ENCODE measurements around the gene CDK11B. TPM values are rescaled to one million over a fixed set of nuclear protein-coding genes. Genes with fewer than 3 reads are reported as not detected.
"Not testable (repeated sequence)": the region's sequence is repeated elsewhere in the genome, so short reads cannot be mapped to it uniquely, and the experiment has no call there.

The CDK11B gene
- total RNA-seq, 1 donor from 2014 or later = 26.6 TPM

DNA sequence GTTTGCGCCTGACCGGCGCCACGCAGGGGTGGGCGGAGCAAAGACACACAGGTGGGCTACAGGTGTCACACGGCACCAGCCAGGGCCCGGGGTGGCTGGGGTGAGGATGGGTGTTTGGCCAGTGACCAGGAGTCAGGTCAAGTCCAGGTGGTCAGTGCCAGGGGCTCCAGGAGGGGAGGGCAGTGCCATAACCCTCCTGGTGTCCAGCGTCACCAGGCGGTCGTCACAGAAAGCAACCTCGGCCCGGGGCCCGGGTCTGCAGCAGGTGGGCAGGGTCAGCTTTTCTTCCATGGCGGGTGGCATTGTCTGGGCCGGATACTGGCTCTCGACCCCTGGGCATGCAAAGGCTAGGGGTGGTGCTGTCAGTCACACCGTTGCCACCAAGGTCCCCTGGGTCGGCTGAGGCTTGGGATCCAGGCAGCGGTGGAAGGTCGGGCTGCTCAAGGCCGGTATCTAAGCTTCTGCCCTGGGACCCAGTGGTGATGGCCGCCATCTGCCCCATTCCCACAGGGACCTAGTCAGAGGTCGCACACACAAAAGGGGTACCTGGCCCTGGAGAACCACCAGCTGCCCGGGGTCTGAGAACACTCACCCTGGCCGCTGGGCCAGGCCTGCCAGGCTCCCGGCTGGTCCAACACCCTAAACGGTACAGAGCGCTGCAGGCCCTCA is 60.6 kb downstream of the CDK11B start:
- TF ChIP-seq, protein P1, sequence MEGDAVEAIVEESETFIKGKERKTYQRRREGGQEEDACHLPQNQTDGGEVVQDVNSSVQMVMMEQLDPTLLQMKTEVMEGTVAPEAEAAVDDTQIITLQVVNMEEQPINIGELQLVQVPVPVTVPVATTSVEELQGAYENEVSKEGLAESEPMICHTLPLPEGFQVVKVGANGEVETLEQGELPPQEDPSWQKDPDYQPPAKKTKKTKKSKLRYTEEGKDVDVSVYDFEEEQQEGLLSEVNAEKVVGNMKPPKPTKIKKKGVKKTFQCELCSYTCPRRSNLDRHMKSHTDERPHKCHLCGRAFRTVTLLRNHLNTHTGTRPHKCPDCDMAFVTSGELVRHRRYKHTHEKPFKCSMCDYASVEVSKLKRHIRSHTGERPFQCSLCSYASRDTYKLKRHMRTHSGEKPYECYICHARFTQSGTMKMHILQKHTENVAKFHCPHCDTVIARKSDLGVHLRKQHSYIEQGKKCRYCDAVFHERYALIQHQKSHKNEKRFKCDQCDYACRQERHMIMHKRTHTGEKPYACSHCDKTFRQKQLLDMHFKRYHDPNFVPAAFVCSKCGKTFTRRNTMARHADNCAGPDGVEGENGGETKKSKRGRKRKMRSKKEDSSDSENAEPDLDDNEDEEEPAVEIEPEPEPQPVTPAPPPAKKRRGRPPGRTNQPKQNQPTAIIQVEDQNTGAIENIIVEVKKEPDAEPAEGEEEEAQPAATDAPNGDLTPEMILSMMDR (IDR thresholded peaks at IDR 0.05; ENCODE audit: unreplicated experiment) = no peak
- no peak for DNase-seq (ENCODE audit: low spot score in 2 of 2, unreplicated experiment in 2 of 2)
- H3K9me3 Mint-ChIP-seq = no peaks in the 10 kb centered on the region
- peaks cover 7% of the 10 kb centered on the region for H3K4me1 Mint-ChIP-seq
- H3K27me3 Mint-ChIP-seq (ENCODE audit: low read depth) = peaks cover 50% of the 10 kb centered on the region
- H3K4me3 Mint-ChIP-seq = peak overlapping the region; percentile 71
- no peak overlapping the region for H3K27ac Mint-ChIP-seq
- H3K36me3 Mint-ChIP-seq = no peaks in the 10 kb centered on the region

DNA sequence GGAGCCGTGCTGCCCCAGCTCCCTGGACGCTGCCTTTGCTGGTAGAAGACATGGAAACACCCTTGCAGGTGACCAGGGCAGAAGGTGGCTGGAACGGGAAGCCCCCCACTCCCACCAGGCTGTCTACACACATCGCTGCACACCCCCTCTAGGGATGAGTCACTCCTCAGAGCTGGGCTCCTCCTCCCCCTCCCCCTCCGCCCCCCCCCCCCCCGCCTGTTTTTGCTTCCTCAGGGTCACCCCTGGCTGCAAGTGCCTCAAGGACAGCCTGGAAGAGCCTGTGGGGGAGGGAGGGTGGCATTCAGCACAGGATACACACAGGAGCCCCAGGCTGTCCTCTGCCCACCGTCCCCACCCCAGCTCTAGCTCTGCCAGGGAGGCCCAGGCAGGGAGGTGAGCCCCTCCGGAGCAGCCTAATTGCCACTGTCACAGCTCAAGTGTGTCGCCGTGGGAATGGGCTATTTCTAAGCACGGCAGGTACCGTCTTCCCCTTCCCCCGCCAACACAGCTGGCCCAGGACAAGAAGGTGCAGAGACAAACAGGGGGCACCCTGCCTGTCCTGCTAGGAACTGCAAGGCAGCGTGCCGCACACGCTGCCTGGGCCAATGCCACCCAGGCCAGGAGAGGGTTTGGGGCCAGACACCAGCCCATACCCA is 61.4 kb downstream of the CDK11B start:
- no peak for DNase-seq (ENCODE audit: low spot score in 2 of 2, unreplicated experiment in 2 of 2)

GRCh38 chr1:1596493-1597274 is 62.1 kb downstream of the CDK11B start:
- DNase-seq (ENCODE audit: low spot score in 2 of 2, unreplicated experiment in 2 of 2) = no peak
- peaks cover 7% of the 10 kb centered on the region for H3K4me1 Mint-ChIP-seq
- H3K27me3 Mint-ChIP-seq (ENCODE audit: low read depth) = peaks cover 35% of the 10 kb centered on the region

More for the DNA sequence above, 61.4 kb downstream of the CDK11B start:
- Mint-ChIP-seq H3K9me3 (no peaks in the 10 kb centered on the region), H3K36me3 (no peaks in the 10 kb centered on the region), H3K27ac (no peak overlapping the region), H3K4me3 (peak overlapping the region; percentile 33), H3K27me3 (ENCODE audit: low read depth) (peaks cover 42% of the 10 kb centered on the region), H3K4me1 (peaks cover 7% of the 10 kb centered on the region)
- TF ChIP-seq, protein P1 (IDR thresholded peaks at IDR 0.05; ENCODE audit: unreplicated experiment) = no peak

GRCh38 chr1:1595341-1595740 is 63.5 kb downstream of the CDK11B start:
- H3K4me1 Mint-ChIP-seq; H3K4me3 Mint-ChIP-seq; H3K27ac Mint-ChIP-seq; DNase-seq (ENCODE audit: low spot score in 2 of 2, unreplicated experiment in 2 of 2); H3K9me3 Mint-ChIP-seq; H3K36me3 Mint-ChIP-seq: not testable (repeated sequence)
- peaks cover 22% of the 10 kb centered on the region for H3K27me3 Mint-ChIP-seq (ENCODE audit: low read depth)

More at GRCh38 chr1:1596493-1597274, 62.1 kb downstream of the CDK11B start:
- TF ChIP-seq, protein P1 (IDR thresholded peaks at IDR 0.05; ENCODE audit: unreplicated experiment) = no peak
- H3K36me3 Mint-ChIP-seq = no peaks in the 10 kb centered on the region
- H3K27ac Mint-ChIP-seq = no peak overlapping the region
- H3K4me3 Mint-ChIP-seq = no peak overlapping the region
- no peaks in the 10 kb centered on the region for H3K9me3 Mint-ChIP-seq

GRCh38 chr1:1594602-1595260 is 64.1 kb downstream of the CDK11B start:
- H3K27me3 Mint-ChIP-seq (ENCODE audit: low read depth) = peaks cover 21% of the 10 kb centered on the region
- peaks cover 7% of the 10 kb centered on the region for H3K4me1 Mint-ChIP-seq
- H3K9me3 Mint-ChIP-seq = no peaks in the 10 kb centered on the region
- H3K27ac Mint-ChIP-seq = no peak overlapping the region
- no peak overlapping the region for H3K4me3 Mint-ChIP-seq
- H3K36me3 Mint-ChIP-seq = no peaks in the 10 kb centered on the region
- no peak for DNase-seq (ENCODE audit: low spot score in 2 of 2, unreplicated experiment in 2 of 2)
- TF ChIP-seq, protein P1 (IDR thresholded peaks at IDR 0.05; ENCODE audit: unreplicated experiment) = no peak
